Hepatic stellate cell (primary cell): ENCODE data around the gene RHOT1.
"Not testable (repeated sequence)": the region's sequence is repeated elsewhere in the genome, so short reads cannot be mapped to it uniquely, and the experiment has no call there.

ENCODE experiments used
- DNase-seq: peaks from one replicate; pipeline ENCODE4 v3.0.0; 2011; ENCODE audit warnings: low spot score

The RHOT1 gene

DNA sequence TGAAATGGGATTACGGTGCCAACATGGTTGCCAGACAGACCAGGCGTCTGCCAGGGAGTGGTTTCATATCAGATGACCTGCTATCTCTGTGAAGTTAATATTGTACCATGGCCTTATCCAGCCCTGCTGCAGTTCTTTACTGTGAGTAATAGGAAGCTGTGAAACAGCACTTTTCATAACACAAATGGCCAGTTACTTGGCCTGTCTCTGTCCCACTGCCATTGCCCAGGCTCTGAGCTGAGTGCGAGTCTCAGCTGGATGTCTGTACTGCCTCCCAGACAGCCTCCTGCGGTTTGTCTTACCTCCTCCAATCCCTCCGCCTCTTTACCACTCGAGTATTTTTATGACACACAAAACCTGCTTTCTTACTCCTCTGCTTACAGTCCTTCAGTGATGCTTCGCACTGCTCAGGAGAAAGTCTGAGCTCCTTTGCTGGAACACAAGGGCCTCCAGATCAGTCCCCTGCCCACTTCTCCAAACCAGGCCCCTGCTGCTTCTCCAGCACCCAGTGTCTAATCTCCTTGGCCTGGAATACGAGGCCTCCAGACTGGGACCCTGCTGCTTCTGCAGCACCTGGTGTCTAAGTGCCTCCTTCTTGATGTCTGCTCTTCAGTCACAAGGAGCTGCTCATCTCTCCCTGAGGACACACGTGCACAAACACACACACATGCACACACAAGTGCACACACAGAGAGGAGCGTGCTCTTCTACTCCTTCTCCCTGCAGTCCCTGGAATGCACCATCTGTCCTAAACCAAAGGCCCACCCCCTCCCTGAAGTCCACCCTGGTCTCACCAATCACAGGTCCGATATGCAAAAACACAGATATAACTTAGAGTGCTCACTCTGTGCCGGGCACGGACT, 17.1 kb upstream of the RHOT1 start:
- no peak for DNase-seq

DNA sequence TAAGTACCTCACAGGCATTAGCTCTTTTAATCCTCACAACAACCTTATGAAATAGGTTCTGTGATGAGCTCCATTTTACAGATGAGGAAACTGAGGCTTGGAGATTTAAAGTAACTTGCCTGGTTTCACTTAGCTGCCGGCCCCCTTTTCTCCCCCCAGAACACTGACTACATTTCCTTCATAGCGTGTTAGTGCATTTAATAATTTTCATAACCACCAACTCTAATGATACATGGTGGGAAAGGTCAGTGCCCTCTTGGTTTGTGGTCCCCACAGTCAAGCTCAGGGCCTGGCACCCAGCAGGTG, 16.5 kb upstream of the RHOT1 start:
- no peak for DNase-seq

DNA sequence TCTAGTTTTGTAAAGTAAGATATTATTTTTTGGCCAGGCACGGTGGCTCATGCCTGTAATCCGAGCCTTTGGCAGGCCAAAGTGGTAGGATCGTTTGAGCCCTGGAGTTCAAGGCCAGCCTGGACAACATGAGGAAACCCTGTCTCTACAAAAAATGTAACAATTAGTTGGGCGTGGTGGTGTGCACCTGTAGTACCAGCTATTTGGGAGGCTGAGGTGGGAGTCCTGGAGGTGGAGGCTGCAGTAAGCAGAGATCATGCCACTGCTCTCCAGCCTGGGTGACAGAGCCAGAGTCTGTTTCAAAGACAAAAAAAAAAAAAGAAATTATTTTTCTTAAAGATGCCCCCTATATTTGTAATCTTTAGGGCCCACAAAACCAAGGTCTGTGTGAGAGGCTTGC, 16.0 kb upstream of the RHOT1 start:
- DNase-seq: no peak

DNA sequence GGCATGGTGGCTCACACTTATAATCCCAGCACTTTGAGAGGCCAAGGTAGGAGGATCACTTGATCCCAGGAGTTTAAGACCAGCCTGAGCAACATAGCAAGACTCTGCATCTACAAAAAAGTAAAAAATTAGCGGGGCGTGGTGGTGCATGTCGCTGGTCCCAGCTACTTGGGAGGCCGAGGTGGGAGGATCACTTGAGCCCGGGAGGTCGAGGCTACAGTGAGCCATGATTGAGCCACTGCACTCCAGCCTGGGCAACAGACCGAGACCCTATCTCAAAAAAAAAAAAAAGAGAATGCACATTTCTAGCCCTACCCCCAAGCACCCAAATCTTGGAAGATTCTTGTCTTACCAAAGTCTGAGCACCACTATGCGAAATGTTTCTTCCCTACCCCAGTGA, 15.6 kb upstream of the RHOT1 start:
- DNase-seq: no peak

DNA sequence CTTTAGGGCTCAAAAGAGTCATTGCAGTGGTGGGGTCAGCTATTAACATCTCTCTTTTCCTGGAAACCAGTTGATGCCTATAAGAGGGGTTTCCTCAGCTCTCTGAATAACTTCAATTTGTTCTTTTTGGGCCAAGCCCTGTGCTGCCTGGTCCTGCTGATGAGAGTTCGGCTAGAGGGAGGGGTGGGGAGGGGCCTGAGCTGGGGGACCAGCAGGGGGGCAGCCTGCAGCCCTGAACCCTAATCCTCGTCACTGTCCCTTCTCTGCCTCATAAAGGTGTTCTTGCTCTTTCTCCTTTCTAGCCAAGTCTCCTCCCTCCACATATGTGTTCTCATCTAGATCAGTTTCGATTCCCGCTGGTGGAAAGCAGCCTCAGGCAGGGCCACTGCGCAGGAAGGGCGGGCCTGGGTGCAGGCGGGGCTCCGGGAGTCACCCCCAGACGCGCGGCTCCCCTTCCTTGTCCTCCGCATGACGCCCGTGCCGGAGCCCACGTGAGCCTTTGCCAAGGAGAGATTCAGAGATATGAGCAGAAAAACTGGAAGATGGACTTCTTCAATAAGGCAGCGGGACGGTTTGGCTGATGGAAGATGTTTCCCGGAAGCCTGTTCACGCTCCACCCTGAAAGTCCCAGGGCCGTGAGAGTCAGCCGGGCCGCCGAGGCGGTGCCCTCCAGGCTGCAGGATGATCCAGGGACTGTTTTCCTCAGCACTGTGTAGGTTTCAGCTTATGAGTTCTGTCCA, 15.0 kb upstream of the RHOT1 start:
- peak; percentile 78 for DNase-seq

DNA sequence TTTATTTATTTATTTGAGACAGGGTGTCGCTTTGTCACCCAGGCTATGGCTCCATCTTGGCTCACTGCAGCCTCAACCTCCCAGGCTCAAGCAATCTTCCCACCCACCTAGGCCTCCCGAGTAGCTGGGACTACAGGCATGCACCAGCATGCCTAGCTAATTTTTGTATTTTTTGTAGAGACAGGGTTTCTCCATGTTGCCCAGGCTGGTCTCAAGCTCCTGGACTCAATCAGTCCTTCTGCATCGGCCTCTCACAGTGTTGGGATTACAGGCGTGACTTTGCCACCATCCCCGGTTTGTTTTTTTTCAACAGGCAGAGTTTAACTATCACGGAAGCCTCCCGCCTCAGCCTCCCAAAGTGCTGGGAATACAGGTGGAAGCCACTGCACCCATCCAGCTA, 13.8 kb upstream of the RHOT1 start:
- DNase-seq: not testable (repeated sequence)

DNA sequence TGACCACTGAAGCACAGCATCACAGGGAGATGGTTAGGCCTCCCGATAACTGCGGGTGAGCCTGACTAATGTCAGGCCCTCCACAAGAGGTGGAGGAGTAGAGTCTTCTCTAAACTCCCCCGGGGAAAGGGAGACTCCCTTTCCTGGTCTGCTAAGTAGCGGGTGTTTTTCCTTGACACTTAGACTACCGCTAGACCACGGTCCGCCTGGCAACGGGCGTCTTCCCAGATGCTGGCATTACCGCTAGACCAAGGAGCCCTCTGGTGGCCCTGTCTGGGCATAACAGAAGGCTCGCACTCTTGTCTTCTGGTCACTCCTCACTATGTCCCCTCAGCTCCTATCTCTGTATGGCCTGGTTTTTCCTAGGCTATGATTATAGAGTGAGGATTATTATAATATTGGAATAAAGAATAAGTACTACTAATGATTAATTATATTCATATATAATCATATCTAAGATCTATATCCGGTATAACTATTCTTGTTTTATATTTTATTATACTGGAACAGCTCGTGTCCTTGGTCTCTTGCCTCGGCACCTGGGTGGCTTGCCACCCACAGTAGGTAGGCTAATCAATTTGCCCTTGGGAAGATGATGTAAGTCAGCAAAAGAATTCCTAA, 6.7 kb upstream of the RHOT1 start:
- DNase-seq: not testable (repeated sequence)

DNA sequence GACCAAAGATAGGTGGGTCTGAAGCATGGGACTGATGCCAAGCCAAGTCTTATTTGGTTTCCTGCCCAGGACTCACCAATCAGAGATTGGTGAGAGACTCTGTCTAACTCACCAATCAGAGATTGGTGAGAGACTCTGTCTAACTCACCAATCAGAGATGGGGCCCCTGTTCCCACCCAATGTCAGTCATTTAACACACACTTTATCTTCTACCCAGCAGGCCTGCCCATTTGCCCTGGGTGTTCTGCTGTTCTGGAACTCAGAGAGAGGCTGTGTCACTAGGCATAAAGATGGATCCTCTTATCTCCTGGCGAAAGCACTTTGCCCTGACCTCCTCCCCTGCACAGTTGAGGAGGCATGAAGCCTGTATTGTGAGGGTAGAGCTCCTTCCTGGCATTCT, 5.4 kb upstream of the RHOT1 start:
- DNase-seq: no peak

DNA sequence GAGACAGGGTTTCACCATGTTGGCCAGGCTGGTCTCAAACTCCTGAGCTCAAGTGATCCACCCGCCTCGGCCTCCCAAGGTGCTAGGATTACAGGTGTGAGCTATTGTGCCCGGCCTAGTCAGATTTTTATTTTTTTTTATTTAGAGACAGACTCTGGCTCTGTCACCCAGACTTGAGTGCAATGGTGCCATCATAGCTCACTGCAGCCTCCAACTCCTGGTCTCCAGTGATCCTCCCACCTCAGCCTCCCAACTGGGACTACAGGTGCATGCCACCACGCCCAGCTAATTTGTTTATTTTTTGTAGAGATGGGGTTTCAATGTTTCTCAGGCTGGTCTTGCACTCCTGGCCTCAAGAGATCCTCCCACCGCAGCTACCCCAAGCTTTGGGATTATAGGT, 2.8 kb upstream of the RHOT1 start:
- not testable (repeated sequence) for DNase-seq

DNA sequence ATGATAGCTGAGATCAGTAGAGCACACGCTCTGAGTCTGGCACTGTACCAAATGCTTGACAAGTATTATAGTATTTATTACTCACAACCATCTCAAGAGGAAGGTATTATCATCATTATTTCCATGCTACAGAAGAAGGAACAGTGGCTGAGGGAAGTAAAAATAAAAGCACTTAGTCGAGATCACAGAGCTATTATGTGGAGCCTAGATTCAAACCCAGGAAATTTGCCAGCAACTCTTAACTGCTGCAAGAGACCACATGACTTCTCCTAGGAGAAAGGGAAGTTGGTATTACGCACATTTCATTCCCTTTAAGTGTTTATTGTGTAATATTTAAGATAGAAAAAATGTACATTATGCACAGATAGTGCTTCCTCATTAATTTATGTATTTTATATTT, 1.0 kb upstream of the RHOT1 start:
- peak; percentile 60 for DNase-seq

DNA sequence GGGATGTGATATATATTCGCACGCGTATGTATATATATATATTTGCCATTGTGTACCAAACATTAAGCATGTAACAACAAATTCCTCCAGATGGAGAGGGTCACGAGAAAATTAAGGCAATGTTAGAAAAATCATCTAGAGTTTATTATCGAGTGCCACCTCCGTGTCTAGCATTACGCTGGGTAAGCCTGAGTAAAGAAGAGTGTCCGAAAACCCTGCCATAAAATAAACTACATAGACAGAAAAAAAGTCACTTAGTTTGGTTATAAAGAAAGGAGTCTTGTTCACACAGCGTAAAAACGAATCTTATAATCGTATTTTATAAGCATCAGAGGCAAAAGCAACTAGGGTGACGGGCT, 644 bp upstream of the RHOT1 start:
- no peak for DNase-seq

DNA sequence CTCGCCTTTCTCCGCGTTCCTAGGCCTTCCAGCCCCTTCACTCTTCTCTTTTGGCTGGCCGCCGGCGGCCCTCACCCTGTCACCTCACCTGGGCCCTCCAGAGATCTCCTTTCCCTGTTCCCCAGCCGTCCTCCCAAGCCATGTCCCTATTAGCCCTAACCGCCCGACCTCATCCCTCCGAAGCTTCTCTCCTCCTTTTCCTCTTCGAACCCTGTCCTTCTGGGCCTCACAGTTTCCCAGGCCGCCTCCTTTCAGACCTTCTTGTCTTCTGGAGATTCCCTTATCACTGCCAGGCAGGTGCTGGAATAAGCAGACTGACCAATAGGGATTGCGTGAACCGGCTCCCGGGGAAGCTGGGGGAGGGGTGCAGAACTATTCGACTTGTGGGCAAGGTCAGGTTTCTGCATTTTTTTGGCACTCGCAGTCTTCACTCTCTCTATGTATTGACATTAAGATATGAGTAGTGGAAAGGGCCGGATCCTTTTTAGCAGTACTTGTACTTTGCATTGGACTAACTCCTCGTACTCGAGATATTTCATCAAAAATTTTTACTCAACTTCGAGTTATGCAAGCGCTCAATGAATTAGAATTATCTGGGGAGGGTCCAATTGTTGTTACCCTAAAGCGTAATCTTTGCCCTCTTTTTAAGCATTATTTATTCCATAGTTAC, 690 bp downstream of the RHOT1 start:
- DNase-seq: peak; percentile 73

DNA sequence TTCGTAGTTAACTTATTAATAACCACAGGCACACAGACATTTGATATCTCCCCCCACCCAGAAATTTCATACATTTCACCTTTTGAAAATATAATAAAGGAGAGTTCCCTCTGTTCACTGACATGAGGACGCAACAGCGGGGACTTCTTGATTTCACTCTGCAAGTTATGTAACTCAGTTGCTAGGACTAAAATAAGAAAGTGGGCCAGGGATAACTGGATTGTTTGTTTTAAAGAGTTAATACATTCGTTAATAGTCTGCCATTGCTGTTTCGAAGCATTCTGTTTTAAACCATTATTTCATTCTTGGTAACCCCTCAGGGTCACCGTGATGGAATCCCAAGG, 1.2 kb downstream of the RHOT1 start:
- no peak for DNase-seq

DNA sequence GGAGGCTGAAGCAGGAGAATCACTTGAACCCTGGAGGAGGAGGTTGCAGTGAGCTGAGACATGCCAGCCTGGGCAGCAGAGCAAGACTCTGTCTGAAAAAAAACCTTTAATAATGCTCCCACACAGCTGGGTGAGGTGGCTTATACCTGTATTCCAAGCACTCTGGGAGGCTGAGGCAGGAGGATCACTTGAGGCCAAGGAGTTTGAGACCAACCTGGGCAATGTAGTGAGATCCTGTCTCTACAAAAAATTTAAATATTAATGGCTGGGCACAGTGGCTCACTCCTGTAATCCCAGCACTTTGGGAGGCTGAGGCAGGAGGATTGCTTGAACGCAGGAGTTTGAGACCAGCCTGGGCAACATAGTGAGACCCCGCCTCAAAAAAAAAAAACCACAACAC, 2.1 kb downstream of the RHOT1 start:
- DNase-seq: not testable (repeated sequence)

DNA sequence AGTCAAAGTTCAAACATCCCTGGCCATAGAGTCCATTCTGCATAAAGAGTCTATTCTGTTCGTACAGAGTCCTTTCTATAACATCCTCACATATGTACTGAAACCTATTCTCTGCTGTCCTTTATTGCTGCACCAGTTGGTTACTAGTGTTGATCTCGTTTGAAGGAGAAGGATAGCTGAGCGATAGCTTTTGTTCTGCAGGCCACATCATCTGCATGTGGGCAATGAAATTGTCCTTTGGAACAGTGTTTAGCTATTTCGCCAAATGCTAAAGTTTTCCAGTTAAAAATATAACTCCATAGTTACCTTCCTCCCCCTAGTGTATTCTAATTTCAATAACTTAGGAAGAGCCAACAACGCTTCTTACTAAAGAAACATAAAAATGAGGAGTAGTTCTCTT, 6.0 kb downstream of the RHOT1 start:
- no peak for DNase-seq

DNA sequence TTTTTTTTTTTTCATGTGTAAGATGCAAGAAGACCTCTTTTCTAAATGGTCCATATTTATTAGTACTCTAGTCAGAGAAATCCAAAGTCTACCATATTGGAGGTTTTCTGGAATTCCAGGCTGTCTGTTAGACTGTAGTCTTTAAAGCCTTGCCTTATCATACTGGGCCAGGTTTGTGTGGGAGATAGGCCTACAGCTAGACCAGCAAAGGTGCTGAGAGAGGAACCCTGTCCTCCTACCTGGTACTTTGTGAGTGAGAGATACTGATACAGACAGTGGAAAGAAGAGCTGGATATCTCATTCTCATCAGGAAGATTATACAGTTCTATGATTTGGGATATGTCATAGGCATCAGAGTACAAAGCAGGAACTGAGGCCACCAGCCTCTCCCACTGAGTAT, 8.1 kb downstream of the RHOT1 start:
- no peak for DNase-seq

DNA sequence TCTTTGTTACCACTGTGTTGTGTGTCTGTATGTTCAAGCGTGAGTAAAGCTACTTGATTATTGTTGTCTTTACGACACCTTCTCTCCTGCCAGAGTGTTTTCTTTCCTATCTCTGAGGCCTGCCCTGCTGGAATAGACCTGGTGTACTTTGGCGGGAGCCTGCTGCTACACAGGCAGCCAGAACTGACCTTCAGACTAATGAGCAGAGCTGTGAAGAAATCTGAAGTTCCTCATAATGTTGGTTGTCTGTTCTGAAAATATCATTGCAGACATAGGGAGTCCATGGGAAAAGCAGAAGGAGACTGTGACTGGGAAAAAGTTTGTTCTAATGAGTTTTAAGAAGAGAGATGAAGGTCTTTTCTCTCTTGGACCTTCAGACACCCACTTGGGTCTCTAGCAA, 9.8 kb downstream of the RHOT1 start:
- DNase-seq: no peak

DNA sequence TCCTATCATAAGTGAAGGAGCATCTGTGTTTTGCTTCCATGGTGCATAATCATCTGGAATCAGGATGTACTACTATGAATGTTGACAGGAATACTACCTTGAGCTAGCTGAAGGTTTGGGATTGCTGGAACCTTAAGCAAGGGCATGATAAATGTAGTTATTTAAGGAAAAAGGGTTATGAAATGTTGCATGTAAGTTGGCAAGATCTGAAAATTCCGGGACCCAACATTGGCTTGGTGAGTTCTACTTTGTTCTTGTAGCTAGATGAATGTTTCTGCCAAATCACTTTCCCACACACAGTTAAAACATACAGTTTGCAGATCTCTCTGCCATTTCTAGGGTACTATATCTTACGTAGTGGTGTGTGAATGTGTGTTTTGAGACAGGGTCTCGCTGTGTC, 13.6 kb downstream of the RHOT1 start:
- no peak for DNase-seq

DNA sequence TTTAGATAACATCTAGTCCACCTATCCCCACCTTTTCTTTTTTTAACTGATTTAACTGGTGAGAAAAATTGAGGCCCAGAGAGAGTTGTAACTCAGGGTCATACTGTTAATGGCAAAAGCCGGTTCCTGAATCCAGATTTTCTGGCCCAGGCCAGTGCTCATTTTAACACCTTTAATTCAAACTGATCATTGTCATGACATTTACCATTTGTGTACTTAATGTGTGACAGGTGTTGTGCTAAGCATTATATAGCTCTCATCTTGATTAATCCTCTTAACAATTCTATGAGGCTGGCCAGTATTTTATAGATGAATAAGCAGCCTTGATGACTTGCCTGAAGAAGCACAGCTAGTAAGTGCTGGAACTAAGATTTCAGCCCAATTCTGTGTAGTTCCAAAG, 14.4 kb downstream of the RHOT1 start:
- no peak for DNase-seq

DNA sequence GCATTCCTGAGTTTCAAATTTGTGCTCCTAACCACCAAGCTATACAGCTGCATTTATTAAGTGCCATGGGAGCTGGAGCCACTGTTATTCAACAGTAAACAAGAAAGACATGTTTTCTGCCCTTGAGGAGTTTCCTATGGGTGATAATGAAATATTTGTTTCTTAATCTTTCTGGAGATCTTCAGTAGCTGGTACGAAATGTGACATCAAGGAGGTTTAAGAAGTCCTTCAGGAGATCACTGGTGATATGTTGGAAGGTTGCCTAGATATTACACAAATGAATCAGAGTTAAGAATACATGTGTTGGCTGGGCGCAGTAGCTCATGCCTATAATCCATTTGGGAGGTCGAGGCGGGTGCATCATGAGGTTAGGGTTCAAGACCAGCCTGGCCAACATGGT, 14.9 kb downstream of the RHOT1 start:
- DNase-seq: no peak

DNA sequence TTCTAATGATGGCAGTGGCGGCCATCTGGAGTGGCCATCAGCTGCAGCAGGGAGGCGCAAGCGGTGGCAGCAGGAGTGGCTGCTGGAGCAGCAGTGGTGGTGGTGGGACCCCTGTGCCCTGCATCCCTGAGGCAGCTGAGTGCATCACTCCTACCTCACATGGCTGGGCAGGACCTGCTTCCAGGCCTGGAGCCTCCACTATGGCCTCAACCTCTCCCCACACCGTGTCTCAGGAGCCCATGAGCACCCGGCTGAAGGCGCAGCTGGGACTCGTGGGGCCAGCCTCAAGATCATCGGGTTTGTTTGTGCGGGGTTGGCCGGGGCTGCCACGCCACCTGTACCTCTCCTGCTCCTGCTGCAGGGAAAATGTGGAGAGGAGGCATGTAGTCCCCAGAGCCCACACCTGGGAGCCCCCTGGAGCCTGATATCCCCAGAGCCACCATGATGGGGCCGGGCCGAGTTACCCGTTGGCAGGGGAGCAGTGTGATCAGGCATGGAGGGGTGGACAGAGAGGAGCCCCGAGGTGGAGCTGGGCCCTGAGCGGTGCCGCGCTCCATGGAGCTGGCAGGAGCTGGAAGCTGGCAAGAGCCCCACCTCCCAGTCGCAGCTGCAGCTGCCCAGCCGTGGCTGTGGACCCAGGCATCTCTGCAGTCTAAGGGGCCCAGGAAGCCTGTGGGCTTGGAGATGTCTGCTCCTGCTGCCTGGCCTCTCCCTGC, 16.7 kb downstream of the RHOT1 start:
- no peak for DNase-seq
